Ovary (tissue), 3 donors: Measurements from ENCODE around the gene DYNC1I2.

Experiments
- CTCF ChIP-seq, 3 donors: fragments of 450-650 bp in 2 of 3; fragments of 200-600 bp in 1 of 3; IDR thresholded peaks; one replicate each; pipeline versions ENCODE4 v1.5.1 to v1.8.0; 2016 to 2022; ENCODE audit warnings: antibody characterized with exemption in 3 of 3, mild to moderate bottlenecking in 1 of 3
- EP300 ChIP-seq: sonication (generic); formaldehyde crosslinking; IDR thresholded peaks from one replicate; pipeline ENCODE4 v1.6.1; 2017; ENCODE audit warnings: antibody characterized with exemption
- POLR2A ChIP-seq: fragments of 450-650 bp; IDR thresholded peaks from one replicate; pipeline ENCODE4 v1.6.1; 2017; ENCODE audit warnings: antibody characterized with exemption, mild to moderate bottlenecking, moderate library complexity
- donor health status: DM: no; HTN: no; CAD: no.

- TF ChIP-seq CTCF (IDR thresholded peaks at IDR 0.05) = no peak
- TF ChIP-seq POLR2A = no peak
- TF ChIP-seq EP300 = no peak
Measured at GRCh38 chr2:171754254-171754939, 67.1 kb downstream of the DYNC1I2 start.
